Psoas muscle (tissue), 8 donors: ENCODE measurements around the gene FTSJ3. TPM values are rescaled to one million over a fixed set of nuclear protein-coding genes. Genes with fewer than 3 reads are reported as not detected.

ENCODE experiments used
- ATAC-seq, 4 donors: fragments of 200-7000 bp; cut with Tn5 transposase; one replicate each; pipeline ENCODE4 v1.9.1; 2020; ENCODE audit warnings: moderate library complexity in 3 of 4, mild to moderate bottlenecking in 2 of 4
- DNase-seq, 2 donors: peaks; one replicate each; pipeline ENCODE4 v3.0.0-alpha.2; 2020
- H3K27ac ChIP-seq: fragments of 200-600 bp; one replicate; pipeline ENCODE4 v1.8.0; 2022
- H3K27me3 ChIP-seq, 3 donors: fragments of 200-600 bp in 1 of 3; one replicate each; pipeline versions ENCODE4 v1.6.1 to v1.8.0; 2013 to 2022; ENCODE audit warnings: low read length in 2 of 3, mild to moderate bottlenecking in 2 of 3, moderate library complexity in 1 of 3; ENCODE audit not compliant: insufficient read depth in 3 of 3
- H3K36me3 ChIP-seq, 2 donors: fragments of 200-600 bp in 1 of 2; one replicate each; pipeline versions ENCODE4 v1.6.1 to v1.8.0; 2013 to 2022; ENCODE audit warnings: low read depth in 1 of 2, mild to moderate bottlenecking in 1 of 2, moderate library complexity in 1 of 2; ENCODE audit not compliant: insufficient read depth in 1 of 2
- H3K4me1 ChIP-seq: fragments of 200-600 bp; one replicate; pipeline ENCODE4 v1.8.0; 2022
- H3K4me3 ChIP-seq: fragments of 200-600 bp; one replicate; pipeline ENCODE4 v1.8.0; 2022; ENCODE audit warnings: mild to moderate bottlenecking
- H3K9me3 ChIP-seq: fragments of 200-600 bp; one replicate; pipeline ENCODE4 v1.8.0; 2022
- CTCF ChIP-seq: fragments of 200-600 bp; IDR thresholded peaks from one replicate; pipeline ENCODE4 v1.8.0; 2022; ENCODE audit warnings: antibody characterized with exemption
- WGBS, 3 donors: extraction: QIAGEN DNeasy Blood & Tissue Kit; methylation state at CpG; one replicate each; pipeline versions ENCODE4 v1.1.6 to v1.1.7; 2013; 5-methylcytosine and 5-hydroxymethylcytosine counted together
- intact Hi-C, 2 donors: fragments of 100-400 bp; cut with DNase I; formaldehyde crosslinking; loops; one replicate each; pipeline versions ENCODE4 v1.11.0 to v1.14.2; 2022
- polyA plus RNA-seq, 3 donors: library from polyadenylated mRNA; stranded (reverse); fragments of 200-250 nt; gene quantifications; one replicate each; pipeline ENCODE4 v1.2.3, GENCODE V29; 2013
- total RNA-seq, 4 donors: library from RNA; stranded (reverse); fragmentation: NEBNext Ultra II Directional in 2 of 4; extraction: Animal tissue kit (Norgen Biotek cat#: 25700) in 2 of 4; gene quantifications; one replicate each; pipeline versions ENCODE4 v1.2.1 to v1.2.4, GENCODE V29; 2021 to 2023
- donor health status: healthy with polysubstance abuse.
- donor health status: DM: no; HTN: no; CAD: no; lungs with moderate emphysema.
- donor health status: Bipolar disorder and iron deficiency.
- donor health status: healthy.
- donor health status: DM: yes; HTN: yes; CAD: no.
- donor health status: DM: no; HTN: no; CAD: no.
- donor health status: DM: no; HTN: no; CAD: no.
- donor health status: DM: yes; HTN: yes; CAD: no.

The FTSJ3 gene
- total and polyA plus RNA-seq, 7 donors: 14.4 to 41.9 (median 25.1) TPM

- intact Hi-C loops: no loop called here
- WGBS, 3 donors: 84 to 94% (median 88%) methylated on average over 1 of the region's 1 CpG
Observed at GRCh38 chr17:63785556-63785955, 41.9 kb downstream of the FTSJ3 start.

DNA sequence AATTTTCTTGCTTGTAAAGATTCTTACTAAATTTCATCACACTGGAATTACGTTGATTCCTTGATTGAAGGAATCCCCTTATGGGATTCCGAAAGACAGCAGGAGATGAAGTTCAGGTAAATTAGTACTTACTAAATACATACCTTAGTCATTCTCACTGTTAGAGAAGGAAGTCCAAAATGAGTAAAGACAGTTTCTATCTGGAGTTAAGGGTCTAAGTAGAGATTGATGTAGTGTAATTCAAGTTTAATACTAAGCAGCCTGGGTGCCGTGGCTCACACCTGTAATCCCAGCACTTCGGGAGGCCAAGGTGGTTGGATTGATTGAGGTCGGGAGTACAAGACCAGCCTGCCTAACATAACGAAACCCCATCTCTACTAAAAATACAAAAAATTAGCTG lies 43.9 kb downstream of the FTSJ3 start:
- intact Hi-C loops: no loop called here
- DNase-seq: no peak
- Histone ChIP-seq H3K27ac (no peak overlapping the region), H3K4me3 (no peak overlapping the region), H3K9me3 (no peaks in the 10 kb centered on the region), H3K4me1 (peaks cover 35% of the 10 kb centered on the region), H3K36me3 (peaks cover 0 to 58% of the 10 kb centered on the region in 2 donors), H3K27me3 (no peaks in the 10 kb centered on the region)
- no peak for ATAC-seq
- TF ChIP-seq CTCF: no peak
- 87 to 91% (median 88%) methylated on average over 6 of the region's 6 CpGs for WGBS, 3 donors

More at GRCh38 chr17:63785556-63785955, 41.9 kb downstream of the FTSJ3 start:
- peak overlapping the region; percentile 46 for H3K27ac ChIP-seq
- H3K36me3 ChIP-seq: peaks cover 0 to 63% of the 10 kb centered on the region in 2 donors
- no peak for DNase-seq
- H3K9me3 ChIP-seq: no peaks in the 10 kb centered on the region
- no peak overlapping the region for H3K4me3 ChIP-seq
- no peak for TF ChIP-seq CTCF
- peak; percentile 74 to 84 (median 80) for ATAC-seq
- no peaks in the 10 kb centered on the region for H3K27me3 ChIP-seq
- peaks cover 24% of the 10 kb centered on the region for H3K4me1 ChIP-seq

- Histone ChIP-seq H3K9me3 (no peaks in the 10 kb centered on the region), H3K36me3 (peaks cover 4 to 63% of the 10 kb centered on the region in 2 donors), H3K4me1 (peaks cover 47% of the 10 kb centered on the region), H3K27ac (peak overlapping the region; percentile 71), H3K27me3 (no peaks in the 10 kb centered on the region), H3K4me3 (no peak overlapping the region)
- WGBS, 3 donors: 96 to 100% (median 97%) methylated on average over 4 of the region's 4 CpGs
- intact Hi-C loops: no loop called here
- no peak for DNase-seq
- ATAC-seq: peak in 1 of 4 donors; percentile 16
- TF ChIP-seq CTCF: no peak
Observed at GRCh38 chr17:63780928-63781327, 46.5 kb downstream of the FTSJ3 start.

DNA sequence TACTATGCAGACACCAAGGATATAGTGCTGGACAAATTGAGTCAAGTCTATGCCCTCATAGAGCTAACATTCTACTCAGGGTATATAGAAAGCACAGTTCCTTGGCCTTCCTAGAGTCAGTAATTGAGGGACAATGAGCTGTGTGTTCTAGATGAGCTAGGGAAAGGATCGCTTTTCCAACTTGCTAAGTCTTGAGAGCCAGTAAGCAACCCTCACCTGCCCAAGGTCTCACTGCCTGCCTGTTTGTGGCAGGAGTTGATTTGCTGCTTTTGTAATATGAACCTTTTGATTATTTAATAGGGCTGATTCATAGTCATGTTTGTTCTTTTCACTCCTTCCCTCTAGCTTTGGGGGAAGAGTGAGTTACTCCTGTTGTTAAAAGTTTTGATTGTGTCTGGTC lies 47.0 kb downstream of the FTSJ3 start:
- H3K27me3 ChIP-seq: no peaks in the 10 kb centered on the region
- peaks cover 47% of the 10 kb centered on the region for H3K4me1 ChIP-seq
- ATAC-seq (peak; percentile 66 to 83 (median 75)), DNase-seq (no peak)
- intact Hi-C loops: no loop called here
- H3K9me3 ChIP-seq: no peaks in the 10 kb centered on the region
- no peak overlapping the region for H3K4me3 ChIP-seq
- no peak for TF ChIP-seq CTCF
- 70 to 87% (median 81%) methylated on average over 1 of the region's 1 CpG for WGBS, 3 donors
- peaks cover 4 to 64% of the 10 kb centered on the region in 2 donors for H3K36me3 ChIP-seq
- H3K27ac ChIP-seq: peak overlapping the region; percentile 71

GRCh38 chr17:63775420-63775819 lies 52.0 kb downstream of the FTSJ3 start:
- Histone ChIP-seq H3K27ac (peak overlapping the region; percentile 98), H3K4me1 (peaks cover 44% of the 10 kb centered on the region)

More at GRCh38 chr17:63775420-63775819, 52.0 kb downstream of the FTSJ3 start:
- H3K27me3 ChIP-seq: no peaks in the 10 kb centered on the region
- no peak for DNase-seq
- no peak for ATAC-seq
- TF ChIP-seq CTCF: no peak
- peak overlapping the region; percentile 89 for H3K4me3 ChIP-seq
- WGBS, 3 donors: 28 to 33% (median 29%) methylated on average over 8 of the region's 8 CpGs
- H3K36me3 ChIP-seq: peaks cover 5 to 39% of the 10 kb centered on the region in 2 donors
- no peaks in the 10 kb centered on the region for H3K9me3 ChIP-seq
- intact Hi-C loops: loop anchor here (2.0 to 5.0 kb wide), 2 partner anchors 47 to 51 kb away; partner anchors contain the start of genes FTSJ3 (in 1 of the 2) and PSMC5 (in 1 of the 2)
